OCI-LY1 (cell line): ENCODE data around the gene CNOT6L.

Source experiments
- EZH2 ChIP-seq: fragments of 200-600 bp; sonication (generic), shearing (Covaris generic); IDR thresholded peaks from 2 replicates; pipeline ENCODE4 v1.8.0; 2017; ENCODE audit warnings: borderline replicate concordance, mixed run types, mild to moderate bottlenecking, antibody characterized with exemption, low read length, moderate library complexity, mixed read lengths
- TF ChIP-seq, protein P1 (sequence below): fragments of 200-600 bp; sonication (generic), shearing (Covaris generic); IDR thresholded peaks from 2 replicates; pipeline ENCODE4 v1.5.1; 2017; ENCODE audit warnings: mild to moderate bottlenecking, antibody characterized with exemption, low read length, moderate library complexity, mixed read lengths

DNA sequence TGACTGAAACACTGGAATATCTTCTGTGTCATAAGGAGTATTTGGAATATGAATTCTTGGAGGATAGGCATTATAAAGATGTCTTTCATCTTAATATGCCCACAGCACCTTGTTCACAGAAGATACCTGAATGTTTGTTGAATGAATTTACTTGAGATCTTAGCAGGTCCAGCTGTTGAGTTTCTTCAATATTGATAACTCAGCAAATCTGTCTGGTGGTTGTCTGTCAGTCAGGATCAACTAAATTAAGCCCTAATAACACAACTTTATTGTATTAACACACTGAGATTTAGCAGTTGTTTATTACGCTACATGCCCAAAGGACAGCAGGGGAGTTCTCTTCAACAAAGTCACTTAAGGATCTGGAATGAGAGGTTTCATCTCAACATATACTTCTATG, 106.5 kb downstream of the CNOT6L start:
- TF ChIP-seq, protein P1, sequence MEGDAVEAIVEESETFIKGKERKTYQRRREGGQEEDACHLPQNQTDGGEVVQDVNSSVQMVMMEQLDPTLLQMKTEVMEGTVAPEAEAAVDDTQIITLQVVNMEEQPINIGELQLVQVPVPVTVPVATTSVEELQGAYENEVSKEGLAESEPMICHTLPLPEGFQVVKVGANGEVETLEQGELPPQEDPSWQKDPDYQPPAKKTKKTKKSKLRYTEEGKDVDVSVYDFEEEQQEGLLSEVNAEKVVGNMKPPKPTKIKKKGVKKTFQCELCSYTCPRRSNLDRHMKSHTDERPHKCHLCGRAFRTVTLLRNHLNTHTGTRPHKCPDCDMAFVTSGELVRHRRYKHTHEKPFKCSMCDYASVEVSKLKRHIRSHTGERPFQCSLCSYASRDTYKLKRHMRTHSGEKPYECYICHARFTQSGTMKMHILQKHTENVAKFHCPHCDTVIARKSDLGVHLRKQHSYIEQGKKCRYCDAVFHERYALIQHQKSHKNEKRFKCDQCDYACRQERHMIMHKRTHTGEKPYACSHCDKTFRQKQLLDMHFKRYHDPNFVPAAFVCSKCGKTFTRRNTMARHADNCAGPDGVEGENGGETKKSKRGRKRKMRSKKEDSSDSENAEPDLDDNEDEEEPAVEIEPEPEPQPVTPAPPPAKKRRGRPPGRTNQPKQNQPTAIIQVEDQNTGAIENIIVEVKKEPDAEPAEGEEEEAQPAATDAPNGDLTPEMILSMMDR: no peak
- no peak for TF ChIP-seq EZH2
